Measurements from ENCODE around the gene ABCG8.

The ABCG8 gene

GRCh38 chr2:43854671-43855070 is 15.9 kb downstream of the ABCG8 start:
- no peak overlapping the region for H3K4me2 ChIP-seq (ENCODE audit: low read length)

GRCh38 chr2:43855292-43855691 is 16.5 kb downstream of the ABCG8 start:
- H3K27me3 ChIP-seq (ENCODE audit: insufficient read depth, low read length, poor library complexity), result peaks cover under 1% of the 10 kb centered on the region
- no CpG with 5 or more reads among the region's 2 CpGs for WGBS (ENCODE audit: extremely low coverage, insufficient coverage, low lambda C conversion rate)

More at GRCh38 chr2:43854671-43855070, 15.9 kb downstream of the ABCG8 start:
- Histone ChIP-seq H2AK5ac (ENCODE audit: low read length) (no peak overlapping the region), H3K56ac (ENCODE audit: low read length) (no peak overlapping the region), H3K23ac (ENCODE audit: low read length) (no peak overlapping the region), H3K36me3 (ENCODE audit: control insufficient read depth, insufficient read depth, low read length) (no peaks in the 10 kb centered on the region), H2BK5ac (ENCODE audit: low read length) (no peak overlapping the region), H3K9ac (ENCODE audit: low read length) (no peak overlapping the region), H3K79me2 (ENCODE audit: control insufficient read depth, insufficient read depth, low read length) (no peaks in the 10 kb centered on the region), H3K4me1 (ENCODE audit: control insufficient read depth, low read depth, low read length) (no peaks in the 10 kb centered on the region), H4K5ac (ENCODE audit: low read length) (no peak overlapping the region), H3K79me1 (ENCODE audit: low read length) (no peaks in the 10 kb centered on the region), H4K8ac (ENCODE audit: low read depth, low read length) (no peak overlapping the region), H3K4ac (ENCODE audit: low read depth, low read length) (no peak overlapping the region), H3K4me3 (ENCODE audit: low read length) (no peak overlapping the region), H2BK120ac (ENCODE audit: low read depth, low read length) (no peak overlapping the region), H2BK15ac (replicated peaks; ENCODE audit: low read depth) (no peak overlapping the region), H3K27ac (ENCODE audit: low read depth, low read length) (no peak overlapping the region), H3K27me3 (ENCODE audit: insufficient read depth, low read length, poor library complexity) (no peaks in the 10 kb centered on the region), H3K18ac (ENCODE audit: low read length) (no peak overlapping the region)
- no peak for DNase-seq
- WGBS (ENCODE audit: extremely low coverage, insufficient coverage, low lambda C conversion rate), result no CpG with 5 or more reads among the region's 3 CpGs

GRCh38 chr2:43872151-43872550 is 33.4 kb downstream of the ABCG8 start:
- no peak overlapping the region for H3K27ac ChIP-seq (ENCODE audit: low read depth, low read length)
- no peak overlapping the region for H3K23ac ChIP-seq (ENCODE audit: low read length)
- no peaks in the 10 kb centered on the region for H3K79me2 ChIP-seq (ENCODE audit: control insufficient read depth, insufficient read depth, low read length)
- no peak overlapping the region for H2BK5ac ChIP-seq (ENCODE audit: low read length)
- H3K4me1 ChIP-seq (ENCODE audit: control insufficient read depth, low read depth, low read length), result no peaks in the 10 kb centered on the region
- H3K18ac ChIP-seq (ENCODE audit: low read length), result no peak overlapping the region
- H3K9ac ChIP-seq (ENCODE audit: low read length), result no peak overlapping the region
- no peak overlapping the region for H3K4ac ChIP-seq (ENCODE audit: low read depth, low read length)
- no peak overlapping the region for H4K5ac ChIP-seq (ENCODE audit: low read length)
- H3K36me3 ChIP-seq (ENCODE audit: control insufficient read depth, insufficient read depth, low read length), result no peaks in the 10 kb centered on the region
- H3K4me3 ChIP-seq (ENCODE audit: low read length), result no peak overlapping the region
- DNase-seq, result no peak
- H3K27me3 ChIP-seq (ENCODE audit: insufficient read depth, low read length, poor library complexity), result no peaks in the 10 kb centered on the region
- no peak overlapping the region for H2AK5ac ChIP-seq (ENCODE audit: low read length)
- H4K8ac ChIP-seq (ENCODE audit: low read depth, low read length), result no peak overlapping the region
- H3K79me1 ChIP-seq (ENCODE audit: low read length), result no peaks in the 10 kb centered on the region
- no peak overlapping the region for H2BK120ac ChIP-seq (ENCODE audit: low read depth, low read length)
- no peak overlapping the region for H3K4me2 ChIP-seq (ENCODE audit: low read length)
- no peak overlapping the region for H3K56ac ChIP-seq (ENCODE audit: low read length)
- WGBS (ENCODE audit: extremely low coverage, insufficient coverage, low lambda C conversion rate), result no CpG with 5 or more reads among the region's 12 CpGs
- H2BK15ac ChIP-seq (replicated peaks; ENCODE audit: low read depth), result no peak overlapping the region

More at GRCh38 chr2:43855292-43855691, 16.5 kb downstream of the ABCG8 start:
- H3K4me1 ChIP-seq (ENCODE audit: control insufficient read depth, low read depth, low read length), result no peaks in the 10 kb centered on the region
- no peaks in the 10 kb centered on the region for H3K79me1 ChIP-seq (ENCODE audit: low read length)
- no peak overlapping the region for H2BK5ac ChIP-seq (ENCODE audit: low read length)
- no peak overlapping the region for H4K8ac ChIP-seq (ENCODE audit: low read depth, low read length)
- no peaks in the 10 kb centered on the region for H3K79me2 ChIP-seq (ENCODE audit: control insufficient read depth, insufficient read depth, low read length)
- H4K5ac ChIP-seq (ENCODE audit: low read length), result no peak overlapping the region
- H2BK15ac ChIP-seq (replicated peaks; ENCODE audit: low read depth), result no peak overlapping the region
- no peak overlapping the region for H3K4me3 ChIP-seq (ENCODE audit: low read length)
- no peak overlapping the region for H3K9ac ChIP-seq (ENCODE audit: low read length)
- no peak overlapping the region for H3K4me2 ChIP-seq (ENCODE audit: low read length)
- no peak overlapping the region for H3K56ac ChIP-seq (ENCODE audit: low read length)
- H2AK5ac ChIP-seq (ENCODE audit: low read length), result no peak overlapping the region
- no peak overlapping the region for H3K18ac ChIP-seq (ENCODE audit: low read length)
- H3K36me3 ChIP-seq (ENCODE audit: control insufficient read depth, insufficient read depth, low read length), result no peaks in the 10 kb centered on the region
- peak; percentile 33 for DNase-seq
- no peak overlapping the region for H3K4ac ChIP-seq (ENCODE audit: low read depth, low read length)
- no peak overlapping the region for H2BK120ac ChIP-seq (ENCODE audit: low read depth, low read length)
- no peak overlapping the region for H3K27ac ChIP-seq (ENCODE audit: low read depth, low read length)
- H3K23ac ChIP-seq (ENCODE audit: low read length), result no peak overlapping the region

GRCh38 chr2:43874776-43875451 is 36.1 kb downstream of the ABCG8 start:
- Histone ChIP-seq H3K23ac (ENCODE audit: low read length) (no peak overlapping the region), H3K4me1 (ENCODE audit: control insufficient read depth, low read depth, low read length) (no peaks in the 10 kb centered on the region), H3K27ac (ENCODE audit: low read depth, low read length) (no peak overlapping the region), H4K5ac (ENCODE audit: low read length) (no peak overlapping the region), H3K56ac (ENCODE audit: low read length) (no peak overlapping the region), H3K4ac (ENCODE audit: low read depth, low read length) (no peak overlapping the region), H2BK15ac (replicated peaks; ENCODE audit: low read depth) (no peak overlapping the region), H2BK5ac (ENCODE audit: low read length) (no peak overlapping the region), H4K8ac (ENCODE audit: low read depth, low read length) (no peak overlapping the region), H3K4me2 (ENCODE audit: low read length) (no peak overlapping the region), H3K36me3 (ENCODE audit: control insufficient read depth, insufficient read depth, low read length) (no peaks in the 10 kb centered on the region), H3K79me1 (ENCODE audit: low read length) (no peaks in the 10 kb centered on the region), H3K4me3 (ENCODE audit: low read length) (no peak overlapping the region), H3K27me3 (ENCODE audit: insufficient read depth, low read length, poor library complexity) (no peaks in the 10 kb centered on the region), H3K79me2 (ENCODE audit: control insufficient read depth, insufficient read depth, low read length) (no peaks in the 10 kb centered on the region), H2AK5ac (ENCODE audit: low read length) (no peak overlapping the region), H3K9ac (ENCODE audit: low read length) (no peak overlapping the region), H2BK120ac (ENCODE audit: low read depth, low read length) (no peak overlapping the region), H3K18ac (ENCODE audit: low read length) (no peak overlapping the region)
- no CpG with 5 or more reads among the region's 11 CpGs for WGBS (ENCODE audit: extremely low coverage, insufficient coverage, low lambda C conversion rate)
- no peak for DNase-seq

GRCh38 chr2:43877782-43878464 is 39.2 kb downstream of the ABCG8 start:
- no peaks in the 10 kb centered on the region for H3K79me2 ChIP-seq (ENCODE audit: control insufficient read depth, insufficient read depth, low read length)
- no peak overlapping the region for H3K23ac ChIP-seq (ENCODE audit: low read length)
- no peak overlapping the region for H2BK120ac ChIP-seq (ENCODE audit: low read depth, low read length)
- no peaks in the 10 kb centered on the region for H3K4me1 ChIP-seq (ENCODE audit: control insufficient read depth, low read depth, low read length)
- no peaks in the 10 kb centered on the region for H3K27me3 ChIP-seq (ENCODE audit: insufficient read depth, low read length, poor library complexity)
- no peak overlapping the region for H3K4ac ChIP-seq (ENCODE audit: low read depth, low read length)
- no peak overlapping the region for H4K5ac ChIP-seq (ENCODE audit: low read length)
- H3K27ac ChIP-seq (ENCODE audit: low read depth, low read length), result no peak overlapping the region
- H4K8ac ChIP-seq (ENCODE audit: low read depth, low read length), result no peak overlapping the region
- no peak overlapping the region for H3K4me2 ChIP-seq (ENCODE audit: low read length)
- H3K79me1 ChIP-seq (ENCODE audit: low read length), result no peaks in the 10 kb centered on the region
- WGBS (ENCODE audit: extremely low coverage, insufficient coverage, low lambda C conversion rate), result no CpG with 5 or more reads among the region's 16 CpGs
- no peak overlapping the region for H3K9ac ChIP-seq (ENCODE audit: low read length)
- no peak overlapping the region for H2BK5ac ChIP-seq (ENCODE audit: low read length)
- no peaks in the 10 kb centered on the region for H3K36me3 ChIP-seq (ENCODE audit: control insufficient read depth, insufficient read depth, low read length)
- H2BK15ac ChIP-seq (replicated peaks; ENCODE audit: low read depth), result no peak overlapping the region
- no peak overlapping the region for H3K56ac ChIP-seq (ENCODE audit: low read length)
- DNase-seq, result peak; percentile 78
- H3K4me3 ChIP-seq (ENCODE audit: low read length), result no peak overlapping the region
- H2AK5ac ChIP-seq (ENCODE audit: low read length), result no peak overlapping the region
- no peak overlapping the region for H3K18ac ChIP-seq (ENCODE audit: low read length)

Data from mesendoderm (in vitro differentiated cells).